ENCODE results near the gene CACNG1. TPM values are rescaled to one million over a fixed set of nuclear protein-coding genes. Genes with fewer than 3 reads are reported as not detected.

CACNG1 gene
- total and polyA plus RNA-seq, 2 donors (not counting 1 experiment from before 2014, with no cell fraction given): not detected

GRCh38 chr17:67026341-67026740, 18.0 kb upstream of the CACNG1 start:
- no peaks in the 10 kb centered on the region for H3K4me1 ChIP-seq (ENCODE audit: control insufficient read depth, extremely low read depth, insufficient read depth, low read length)
- H3K79me2 ChIP-seq (ENCODE audit: control insufficient read depth, insufficient read depth, low read length): no peaks in the 10 kb centered on the region
- H3K9ac ChIP-seq (ENCODE audit: insufficient read depth, low read length): no peak overlapping the region
- no peak overlapping the region for H2AFZ ChIP-seq (ENCODE audit: low read length)
- peaks cover 2% of the 10 kb centered on the region for H3K27me3 ChIP-seq (ENCODE audit: control insufficient read depth, insufficient read depth, low read length)
- H3K36me3 ChIP-seq (ENCODE audit: control insufficient read depth, insufficient read depth, low read length): no peaks in the 10 kb centered on the region
- H3K9me3 ChIP-seq (ENCODE audit: control insufficient read depth, insufficient read depth, low read depth, low read length): no peaks in the 10 kb centered on the region
- H3K27ac ChIP-seq (ENCODE audit: insufficient read depth, low read length): no peak overlapping the region
- TF ChIP-seq EZH2 (IDR thresholded peaks at IDR 0.05; ENCODE audit: low read length, missing control alignments): no peak
- TF ChIP-seq CTCF (conservative IDR thresholded peaks at IDR 0.05 in 1 of 2, IDR thresholded peaks at IDR 0.05 in 1 of 2; ENCODE audit: low read depth in 1 of 2, low read length in 2 of 2): no peak
- H3K4me2 ChIP-seq (ENCODE audit: extremely low read depth, insufficient read depth, low read length): no peak overlapping the region
- peak in 1 of 2 donors; percentile 44 for DNase-seq (ENCODE audit: low read depth in 2 of 2)
- H3K4me3 ChIP-seq (replicated peaks in 1 of 4; ENCODE audit: control extremely low read depth in 1 of 4, insufficient read depth in 1 of 4, low read depth in 3 of 4, low read length in 4 of 4): no peak overlapping the region
- H4K20me1 ChIP-seq (ENCODE audit: control insufficient read depth, extremely low read depth, insufficient read depth, low read length): no peaks in the 10 kb centered on the region

GRCh38 chr17:67027031-67027628, 17.2 kb upstream of the CACNG1 start:
- Histone ChIP-seq H3K36me3 (ENCODE audit: control insufficient read depth, insufficient read depth, low read length) (no peaks in the 10 kb centered on the region), H3K27me3 (ENCODE audit: control insufficient read depth, insufficient read depth, low read length) (peaks cover 2% of the 10 kb centered on the region), H3K79me2 (ENCODE audit: control insufficient read depth, insufficient read depth, low read length) (no peaks in the 10 kb centered on the region), H3K4me1 (ENCODE audit: control insufficient read depth, extremely low read depth, insufficient read depth, low read length) (no peaks in the 10 kb centered on the region), H3K9me3 (ENCODE audit: control insufficient read depth, insufficient read depth, low read depth, low read length) (no peaks in the 10 kb centered on the region), H4K20me1 (ENCODE audit: control insufficient read depth, extremely low read depth, insufficient read depth, low read length) (no peaks in the 10 kb centered on the region), H3K4me2 (ENCODE audit: extremely low read depth, insufficient read depth, low read length) (no peak overlapping the region), H2AFZ (ENCODE audit: low read length) (no peak overlapping the region), H3K9ac (ENCODE audit: insufficient read depth, low read length) (no peak overlapping the region), H3K4me3 (replicated peaks in 1 of 4; ENCODE audit: control extremely low read depth in 1 of 4, insufficient read depth in 1 of 4, low read depth in 3 of 4, low read length in 4 of 4) (no peak overlapping the region), H3K27ac (ENCODE audit: insufficient read depth, low read length) (no peak overlapping the region)
- no peak for TF ChIP-seq EZH2 (IDR thresholded peaks at IDR 0.05; ENCODE audit: low read length, missing control alignments)
- TF ChIP-seq CTCF (conservative IDR thresholded peaks at IDR 0.05 in 1 of 2, IDR thresholded peaks at IDR 0.05 in 1 of 2; ENCODE audit: low read depth in 1 of 2, low read length in 2 of 2): no peak
- DNase-seq (ENCODE audit: low read depth in 2 of 2): peak in 1 of 2 donors; percentile 20

GRCh38 chr17:67030641-67031040, 13.7 kb upstream of the CACNG1 start:
- H3K27ac ChIP-seq (ENCODE audit: insufficient read depth, low read length): no peak overlapping the region
- no peaks in the 10 kb centered on the region for H3K9me3 ChIP-seq (ENCODE audit: control insufficient read depth, insufficient read depth, low read depth, low read length)
- H3K9ac ChIP-seq (ENCODE audit: insufficient read depth, low read length): no peak overlapping the region
- peaks cover 5% of the 10 kb centered on the region for H3K27me3 ChIP-seq (ENCODE audit: control insufficient read depth, insufficient read depth, low read length)
- no peak overlapping the region for H2AFZ ChIP-seq (ENCODE audit: low read length)
- DNase-seq (ENCODE audit: low read depth in 2 of 2): no peak
- no peak for TF ChIP-seq EZH2 (IDR thresholded peaks at IDR 0.05; ENCODE audit: low read length, missing control alignments)
- no peak for TF ChIP-seq CTCF (conservative IDR thresholded peaks at IDR 0.05 in 1 of 2, IDR thresholded peaks at IDR 0.05 in 1 of 2; ENCODE audit: low read depth in 1 of 2, low read length in 2 of 2)
- no peaks in the 10 kb centered on the region for H3K79me2 ChIP-seq (ENCODE audit: control insufficient read depth, insufficient read depth, low read length)
- no peak overlapping the region for H3K4me2 ChIP-seq (ENCODE audit: extremely low read depth, insufficient read depth, low read length)
- H3K36me3 ChIP-seq (ENCODE audit: control insufficient read depth, insufficient read depth, low read length): no peaks in the 10 kb centered on the region
- no peaks in the 10 kb centered on the region for H4K20me1 ChIP-seq (ENCODE audit: control insufficient read depth, extremely low read depth, insufficient read depth, low read length)
- H3K4me1 ChIP-seq (ENCODE audit: control insufficient read depth, extremely low read depth, insufficient read depth, low read length): no peaks in the 10 kb centered on the region
- no peak overlapping the region for H3K4me3 ChIP-seq (replicated peaks in 1 of 4; ENCODE audit: control extremely low read depth in 1 of 4, insufficient read depth in 1 of 4, low read depth in 3 of 4, low read length in 4 of 4)

All from fibroblast of lung (primary cell).